Fibroblast of skin of right quadriceps (primary cell): ENCODE results near the gene SHISA8.

ENCODE experiments used
- DNase-seq: peaks from one replicate; pipeline ENCODE4 v3.0.0-alpha.2; 2013

The SHISA8 gene

DNA sequence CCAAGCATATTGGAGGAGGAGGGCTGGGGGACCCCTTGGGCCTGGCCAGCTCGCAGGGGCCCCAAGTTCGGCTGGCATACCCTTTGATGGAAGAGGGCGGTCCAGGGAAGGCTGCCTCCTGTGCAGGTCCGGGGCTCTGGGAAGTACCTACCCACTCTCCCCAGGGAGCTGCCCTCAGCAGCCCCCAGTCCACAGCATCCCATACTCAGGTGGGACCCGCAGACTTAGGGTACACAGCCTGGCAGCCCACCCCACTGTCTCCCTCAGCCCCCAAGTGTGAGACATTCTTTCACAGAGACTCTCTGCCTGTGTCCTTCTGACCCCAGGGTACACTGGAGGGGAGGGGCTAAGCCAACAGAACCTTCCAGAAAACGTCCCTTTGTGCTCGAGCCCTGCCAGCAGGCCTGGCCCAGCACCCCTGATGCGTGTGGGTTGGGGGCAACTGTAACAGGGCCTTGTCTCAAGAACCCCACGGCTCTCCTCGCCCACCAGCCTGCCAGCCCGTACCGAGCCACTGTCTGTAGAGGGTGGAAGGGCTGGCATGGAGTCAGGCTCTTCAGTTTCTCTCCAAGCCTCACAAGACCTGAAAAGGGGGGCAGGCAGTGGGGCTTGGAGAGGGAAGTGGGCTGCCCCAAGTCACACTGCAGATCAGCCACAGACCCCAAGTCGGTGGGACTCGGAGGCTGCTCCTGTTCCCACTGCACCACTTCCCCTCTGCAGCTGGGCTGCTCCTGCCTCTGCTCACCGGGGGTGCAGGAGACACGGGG is 18.7 kb upstream of the SHISA8 start:
- no peak for DNase-seq

DNA sequence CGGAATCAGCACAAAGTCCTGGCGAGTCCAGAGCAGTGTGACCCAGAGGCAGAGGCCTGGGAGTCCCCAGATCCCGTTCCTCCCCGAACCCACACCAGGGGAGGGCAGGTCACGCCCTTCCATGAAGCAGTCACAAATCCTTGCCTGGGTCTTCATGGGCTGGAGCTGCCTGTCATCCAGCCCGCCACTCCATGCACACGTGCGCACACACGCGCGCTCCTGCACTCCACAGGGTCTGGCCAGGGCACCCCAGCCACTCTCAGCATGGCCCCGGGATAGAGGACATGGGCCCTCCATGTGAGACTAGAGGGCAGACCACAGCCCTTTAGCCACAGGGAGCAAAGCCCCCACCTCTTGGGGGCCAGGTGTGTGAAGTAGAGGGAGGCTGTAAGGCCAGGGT is 17.5 kb upstream of the SHISA8 start:
- no peak for DNase-seq

DNA sequence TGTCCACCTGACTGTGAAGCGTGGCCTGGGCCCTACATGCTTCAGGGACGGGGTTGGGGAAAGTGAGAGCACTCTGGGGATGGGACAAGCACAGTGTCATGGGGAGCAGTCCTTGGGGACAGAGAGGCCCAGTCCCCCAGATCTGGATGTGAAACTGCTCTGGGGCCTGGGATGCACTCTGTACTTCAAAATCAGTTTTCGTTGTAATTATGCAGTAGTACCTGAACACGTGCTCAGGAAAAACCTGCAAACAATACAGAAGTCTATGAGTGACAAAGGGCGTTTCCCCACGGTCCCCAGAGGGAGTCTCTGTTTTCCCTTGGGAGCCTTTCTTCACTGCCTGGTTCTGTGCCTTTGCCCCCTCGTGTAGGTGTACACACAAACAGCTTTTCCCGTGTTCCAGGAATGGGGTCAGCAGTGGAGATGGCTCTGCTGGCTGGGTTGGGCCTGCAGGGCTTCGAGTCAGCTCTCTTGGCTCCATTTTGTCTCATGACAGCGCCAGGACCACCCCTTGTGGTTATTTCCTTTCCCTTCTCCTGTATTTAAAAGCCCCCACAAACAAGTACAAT is 16.9 kb upstream of the SHISA8 start:
- no peak for DNase-seq

DNA sequence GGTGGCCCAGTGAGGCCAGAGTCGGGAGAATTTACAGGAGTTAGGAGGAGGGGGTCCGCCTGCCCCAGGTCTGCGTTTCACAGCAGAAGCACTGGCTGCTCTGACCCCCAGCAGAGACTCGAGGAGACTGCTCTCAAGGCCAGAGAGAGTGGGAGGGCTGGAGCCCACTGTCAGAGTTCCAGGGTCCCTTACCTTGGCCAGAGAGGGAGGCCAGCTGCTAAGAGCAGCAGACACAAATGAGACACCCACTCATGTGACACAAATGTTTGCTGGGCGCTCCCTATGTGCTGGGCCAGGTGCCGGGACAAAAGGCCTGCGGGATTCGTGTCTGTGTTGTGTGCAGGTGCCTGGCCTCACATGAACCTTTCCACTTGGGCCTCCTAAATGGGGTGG is 14.5 kb upstream of the SHISA8 start:
- no peak for DNase-seq

DNA sequence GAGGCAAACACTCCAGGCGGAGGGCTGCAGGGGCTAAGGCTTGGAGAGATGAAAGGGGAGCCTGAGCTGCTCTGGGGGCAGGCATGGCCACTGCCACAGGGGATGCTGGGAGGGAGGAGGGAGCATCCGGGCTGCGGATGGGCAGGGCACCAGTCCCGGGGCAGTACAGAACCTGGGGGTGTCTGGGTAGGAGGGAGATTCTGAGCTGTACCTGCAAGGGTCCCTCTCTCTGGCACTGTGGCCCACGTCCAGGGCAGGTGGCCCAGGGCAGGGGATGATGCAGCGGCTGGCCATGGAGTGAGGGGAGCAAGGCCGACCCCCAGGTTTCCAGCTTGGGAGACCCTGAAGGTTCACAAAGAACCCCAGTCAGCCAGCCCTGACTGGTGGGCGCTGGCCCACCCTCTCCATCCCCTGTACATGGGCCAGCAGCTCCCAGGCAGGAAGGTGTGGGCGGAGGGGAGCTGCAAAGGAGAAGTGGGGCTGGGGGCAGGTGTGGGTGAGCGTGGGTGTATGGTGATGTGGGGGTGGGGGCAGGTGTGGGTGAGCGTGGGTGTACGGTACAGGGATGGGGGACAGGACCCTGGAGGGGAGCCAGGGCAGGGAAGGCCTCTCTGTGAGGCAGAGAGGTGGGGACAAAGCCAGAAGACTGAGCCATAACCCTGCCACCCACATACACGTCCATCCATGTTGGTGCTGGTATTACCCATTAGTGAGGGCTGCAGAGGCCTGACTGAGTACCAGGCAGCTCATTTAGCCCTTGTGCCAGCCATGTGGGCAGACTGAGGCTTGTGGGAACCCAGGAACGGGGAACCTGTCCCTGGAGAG is 13.9 kb upstream of the SHISA8 start:
- DNase-seq = no peak

DNA sequence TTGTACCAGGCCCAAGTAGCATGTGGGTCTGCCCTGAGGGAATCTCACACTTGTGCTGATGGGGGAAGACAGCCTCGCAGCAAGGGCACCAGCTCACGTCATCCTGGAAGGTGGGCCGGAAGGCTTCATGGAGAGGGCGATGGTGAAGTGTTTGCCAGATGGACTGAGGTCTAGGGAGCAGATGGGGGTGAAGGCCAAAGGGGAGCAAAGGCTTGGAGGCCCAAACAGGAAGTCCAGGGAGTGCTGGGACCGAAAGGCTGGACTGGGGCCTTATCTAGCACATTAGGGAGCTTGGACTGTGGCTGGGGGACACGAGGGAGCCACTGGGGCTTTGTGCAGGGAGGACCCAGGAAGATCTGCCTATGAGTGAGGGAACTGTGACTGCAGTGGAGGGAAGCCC is 12.9 kb upstream of the SHISA8 start:
- DNase-seq = no peak

DNA sequence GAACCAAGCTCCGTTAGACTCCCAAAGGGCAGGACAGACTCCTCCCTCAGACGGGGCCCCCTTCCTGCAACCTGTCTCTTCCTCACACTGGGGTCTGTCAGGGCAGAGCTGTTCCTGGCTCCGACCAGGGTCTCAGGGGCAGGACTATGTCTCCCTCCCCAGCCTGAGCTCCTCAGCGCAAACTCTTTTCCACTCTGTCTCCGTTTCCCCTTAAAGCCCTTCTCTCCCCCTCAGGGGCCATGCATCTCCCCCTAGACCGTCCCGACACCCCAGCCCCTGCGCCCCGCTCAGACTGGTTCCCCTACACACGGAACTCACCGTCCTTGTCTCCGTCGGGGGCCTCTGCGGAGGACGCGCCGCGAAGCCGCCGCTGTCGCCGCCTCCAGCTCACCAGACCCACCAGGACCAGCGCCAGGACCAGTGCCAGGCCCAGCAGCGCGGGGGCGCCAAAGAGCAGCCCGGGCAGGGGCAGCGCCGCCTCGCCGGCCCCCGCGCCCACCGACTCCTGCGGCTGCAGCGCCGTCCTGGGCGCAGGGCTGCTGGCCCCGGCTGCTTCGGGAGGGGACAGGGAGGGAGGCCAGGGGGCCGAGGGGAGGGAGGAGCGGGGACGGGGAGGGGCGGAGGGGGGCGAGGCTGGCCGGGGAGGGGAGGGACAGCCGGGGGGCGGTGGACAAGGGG is 11.0 kb upstream of the SHISA8 start:
- peak; percentile 36 for DNase-seq

DNA sequence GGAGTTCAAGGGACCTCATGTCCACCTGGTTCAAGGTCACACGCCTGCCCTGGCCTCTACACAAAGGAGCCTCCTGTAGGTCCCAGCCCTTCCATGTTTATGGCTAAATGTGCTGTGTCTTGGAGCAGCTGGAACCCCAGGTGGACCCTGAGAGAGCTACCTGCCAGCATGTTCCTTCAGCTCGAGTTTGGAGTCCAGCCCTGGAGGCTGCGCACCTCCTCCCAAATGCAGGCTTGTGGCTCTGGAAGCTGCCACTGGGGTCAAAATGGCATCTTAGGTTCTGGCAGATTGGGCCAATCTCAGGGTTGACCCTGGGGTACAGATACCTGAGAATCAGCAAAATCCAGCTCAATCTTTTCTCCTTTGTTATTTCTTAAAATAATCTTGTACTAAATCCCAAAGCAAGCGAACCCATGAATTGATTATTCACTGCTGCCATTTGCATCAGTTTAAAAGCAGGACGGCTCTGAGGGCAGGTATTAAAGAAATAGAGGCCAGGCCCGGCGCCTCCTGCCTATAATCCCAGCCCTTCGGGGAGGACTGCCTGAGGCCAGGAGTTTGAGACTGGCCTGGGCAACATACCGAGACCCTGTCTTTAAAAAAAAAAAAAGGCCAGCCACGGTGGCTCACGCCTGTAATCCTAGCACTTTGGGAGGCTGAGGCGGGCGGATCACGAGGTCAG is 8.9 kb upstream of the SHISA8 start:
- DNase-seq = no peak

DNA sequence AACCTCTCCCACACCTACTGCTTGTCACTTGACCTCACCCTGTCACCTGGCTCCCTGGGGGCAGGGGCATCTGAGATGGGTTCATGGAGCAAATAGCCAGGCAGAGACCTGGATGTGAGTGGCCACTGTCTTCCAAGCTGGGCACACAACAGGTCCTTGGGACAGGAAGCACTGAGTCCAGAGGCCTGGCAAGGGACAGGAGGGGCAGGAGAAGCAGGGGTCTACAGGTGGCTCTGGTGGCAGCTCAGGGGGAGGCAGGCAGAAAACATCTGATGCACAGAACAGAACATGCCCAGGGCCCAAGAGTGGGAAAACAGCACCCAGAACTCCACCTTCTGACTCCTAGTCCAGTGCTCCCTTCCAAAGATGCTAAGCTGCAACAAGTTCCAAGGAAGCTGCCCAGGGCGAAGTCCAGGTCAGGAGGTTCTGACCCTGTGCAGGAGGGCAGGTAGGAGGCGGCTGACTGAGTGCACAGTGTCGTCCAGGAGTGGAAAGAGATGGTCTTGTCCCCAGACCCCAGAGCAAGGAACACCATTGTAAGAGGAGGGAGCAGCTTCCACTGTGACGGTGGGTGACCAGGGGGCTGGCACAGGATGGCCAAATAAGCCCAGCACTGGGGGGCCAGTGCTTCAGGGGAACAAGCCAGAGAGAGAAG is 8.2 kb upstream of the SHISA8 start:
- no peak for DNase-seq

DNA sequence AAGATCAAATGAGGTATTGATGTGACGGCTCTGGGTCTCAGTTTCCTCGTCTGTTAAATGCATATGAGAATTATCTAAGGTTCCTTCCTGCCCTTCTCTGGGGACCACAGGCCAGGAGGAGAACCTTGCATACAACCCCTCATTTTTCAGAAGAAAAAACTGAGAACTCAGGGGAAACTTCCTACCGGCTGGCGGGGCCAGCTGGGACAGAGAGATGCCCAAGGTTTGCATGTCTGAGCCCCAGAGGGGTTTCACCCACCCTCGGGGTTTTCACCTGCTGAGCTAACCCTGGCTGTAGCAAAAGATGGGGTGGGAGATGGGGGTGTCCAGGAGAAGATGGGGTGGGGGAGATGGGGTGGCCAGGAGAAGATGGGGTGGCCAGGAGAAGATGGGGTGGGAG is 7.5 kb upstream of the SHISA8 start:
- no peak for DNase-seq

DNA sequence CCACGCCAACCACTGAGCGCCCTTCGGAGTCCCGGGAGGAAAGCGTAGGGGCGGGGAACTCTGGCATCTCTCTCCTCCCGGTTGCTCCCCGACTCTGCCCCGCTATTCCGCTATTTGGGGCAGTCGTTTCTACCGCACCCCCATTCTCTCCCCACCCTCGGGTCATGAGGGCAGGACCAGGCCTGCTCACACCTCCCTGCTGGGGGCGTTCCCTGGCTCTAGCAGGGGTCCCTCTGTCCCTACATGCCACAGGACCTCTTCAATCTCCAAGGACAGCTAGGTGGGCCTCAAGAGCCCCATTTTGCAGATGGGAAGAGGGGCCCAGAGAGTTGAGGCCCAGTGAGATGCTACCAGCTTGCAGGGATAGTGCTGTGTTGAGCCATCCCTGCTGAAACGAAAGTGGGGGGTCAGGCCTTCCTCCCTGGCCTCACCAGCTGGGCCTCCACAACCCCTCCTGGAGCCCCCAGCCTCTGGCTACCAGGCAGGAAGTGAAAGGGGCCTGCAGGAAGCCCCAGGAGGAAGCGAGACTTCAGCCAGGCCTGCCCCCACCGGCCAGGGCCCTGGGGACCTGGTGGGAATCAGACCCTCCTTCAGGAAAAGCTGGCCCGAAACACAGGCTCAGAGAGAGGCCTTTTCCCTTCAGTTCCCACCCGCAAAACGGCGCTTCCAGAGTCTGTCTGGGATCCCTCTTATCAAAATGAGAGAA is 5.5 kb upstream of the SHISA8 start:
- no peak for DNase-seq

DNA sequence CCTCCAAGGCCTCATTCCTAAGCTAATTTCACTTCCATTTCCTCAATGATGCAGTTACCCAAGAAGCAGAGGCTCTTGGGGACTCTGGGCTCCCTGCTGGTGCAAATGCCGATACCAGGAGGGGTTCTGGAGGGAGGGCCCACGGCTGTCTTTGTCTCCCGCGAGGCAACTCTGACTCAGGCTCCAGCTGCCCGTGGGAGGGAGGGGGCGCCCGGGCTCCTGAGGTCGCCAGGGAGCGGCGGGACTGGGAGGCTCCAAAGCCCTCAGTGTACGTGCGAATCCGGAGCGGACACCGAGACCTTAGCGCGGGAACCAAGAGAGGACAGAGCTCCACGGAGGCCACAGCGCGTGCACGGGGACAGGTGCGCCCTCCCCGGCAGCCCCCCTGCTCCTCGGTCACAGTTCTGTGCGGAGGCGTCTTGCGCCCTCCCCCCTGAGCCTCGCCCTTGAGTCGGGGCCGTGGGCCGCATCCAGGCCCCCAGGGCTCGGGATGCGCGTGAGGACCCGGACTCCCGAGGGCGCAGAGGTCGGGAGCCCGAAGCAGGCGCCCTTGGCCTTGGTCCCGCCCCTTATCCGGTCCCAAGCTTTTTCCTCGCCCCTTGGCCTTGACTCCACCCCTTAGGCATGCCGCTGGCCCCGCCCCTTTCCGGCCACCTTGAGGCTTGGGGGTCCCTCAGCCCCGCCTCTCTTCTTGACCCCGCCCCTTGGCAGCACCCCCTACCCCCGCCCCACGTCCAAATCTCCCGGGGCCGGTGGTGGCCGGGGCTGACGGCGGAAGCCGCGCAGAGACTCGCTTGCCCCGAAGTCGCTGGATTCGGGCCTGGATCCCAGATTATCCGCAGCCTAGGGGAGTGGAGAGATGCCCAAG is 4.7 kb upstream of the SHISA8 start:
- DNase-seq = peak; percentile 26

DNA sequence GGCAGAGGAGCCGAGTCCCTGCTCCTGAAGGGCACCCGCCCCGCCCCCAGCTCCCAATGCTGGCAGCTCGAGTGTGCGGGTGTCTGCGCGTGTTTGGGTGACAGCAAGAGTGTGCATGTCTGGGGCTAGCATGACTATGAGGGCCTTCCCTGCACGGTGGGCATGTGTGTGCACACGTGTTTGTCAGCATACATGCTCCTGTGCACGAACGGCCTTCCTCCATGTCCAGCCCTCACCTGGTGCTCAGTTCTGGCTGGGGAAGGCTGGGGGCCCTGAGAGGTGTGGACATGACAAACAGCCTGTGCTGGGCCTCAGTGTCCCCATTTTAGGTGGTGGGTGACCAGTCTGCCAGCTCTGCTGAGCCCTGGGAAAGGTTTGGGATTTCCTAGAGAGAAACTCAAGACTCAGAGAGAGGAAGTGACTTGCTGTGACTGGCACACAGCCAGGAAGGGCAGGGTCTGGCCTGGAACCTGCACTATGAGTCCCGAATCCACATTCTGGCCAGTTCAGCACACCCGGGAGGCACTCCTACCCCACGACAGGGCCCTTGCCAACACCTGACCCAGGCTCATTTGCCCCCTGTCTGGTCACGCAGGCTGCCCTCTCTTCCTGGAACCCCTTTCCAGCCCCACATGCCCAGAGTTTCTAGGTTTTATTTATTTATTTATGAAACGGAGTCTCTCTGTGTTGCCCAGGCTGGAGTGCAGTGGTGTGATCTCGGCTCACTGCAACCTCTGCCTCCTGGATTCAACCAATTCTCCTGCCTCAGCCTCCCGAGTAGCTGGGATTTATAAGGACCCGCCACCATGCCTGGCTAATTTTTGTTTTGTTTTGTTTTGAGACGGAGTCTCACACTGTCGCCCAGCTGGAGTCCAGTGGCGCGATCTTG is 3.3 kb upstream of the SHISA8 start:
- peak; percentile 58 for DNase-seq

DNA sequence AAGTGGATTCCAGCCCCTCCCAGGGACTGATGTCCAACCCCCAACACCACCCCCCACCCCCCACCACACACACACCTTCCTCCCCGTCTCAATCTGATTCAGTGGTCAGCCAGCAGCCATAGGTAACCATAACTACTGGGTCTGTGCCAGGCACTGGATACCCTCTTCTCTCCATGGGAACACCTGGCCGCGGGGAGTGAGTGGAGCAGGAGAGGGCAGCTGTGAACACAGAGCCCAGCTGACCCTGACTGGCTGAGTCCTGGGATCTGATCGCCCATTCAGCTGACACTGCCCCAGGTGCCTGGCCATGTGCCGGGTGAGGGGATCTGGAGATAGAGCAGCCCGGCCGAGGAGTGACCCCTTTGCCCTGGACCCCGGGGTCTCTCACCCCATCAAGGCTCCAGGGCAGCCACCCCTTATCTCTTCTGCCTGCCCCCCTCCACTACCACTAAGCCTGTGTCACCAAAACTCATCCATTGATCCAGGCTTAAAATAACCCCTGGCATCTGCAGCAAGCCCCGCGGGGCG is 2.6 kb upstream of the SHISA8 start:
- no peak for DNase-seq

DNA sequence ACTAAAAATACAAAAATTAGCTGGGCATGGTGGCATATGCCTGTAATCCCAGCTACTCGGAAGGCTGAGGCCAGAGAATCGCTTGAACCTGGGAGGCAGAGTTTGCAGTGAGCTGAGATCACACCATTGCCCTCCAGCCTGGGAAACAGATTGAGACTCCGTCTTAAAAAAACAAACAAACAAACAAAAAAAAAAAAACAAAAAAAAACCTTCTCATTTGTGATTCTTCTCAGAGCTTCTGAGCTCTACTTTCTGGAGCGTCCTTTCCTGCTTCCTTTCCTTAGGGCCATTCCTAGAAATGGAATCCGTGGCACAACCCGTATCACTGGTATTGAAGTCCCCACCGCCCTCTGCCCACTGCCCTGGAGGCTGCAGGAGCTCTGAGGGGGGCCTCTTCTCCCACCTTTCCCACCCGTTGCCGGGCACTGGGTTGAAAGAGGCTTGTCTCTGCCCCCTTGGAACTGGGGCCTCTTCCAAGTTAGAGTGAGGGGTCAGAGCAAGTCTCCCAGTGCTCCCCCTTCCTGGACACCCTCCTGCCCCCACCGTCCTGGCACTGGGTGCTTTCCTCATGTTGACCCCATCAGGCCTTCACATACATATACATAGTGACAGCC is 2.0 kb upstream of the SHISA8 start:
- no peak for DNase-seq

DNA sequence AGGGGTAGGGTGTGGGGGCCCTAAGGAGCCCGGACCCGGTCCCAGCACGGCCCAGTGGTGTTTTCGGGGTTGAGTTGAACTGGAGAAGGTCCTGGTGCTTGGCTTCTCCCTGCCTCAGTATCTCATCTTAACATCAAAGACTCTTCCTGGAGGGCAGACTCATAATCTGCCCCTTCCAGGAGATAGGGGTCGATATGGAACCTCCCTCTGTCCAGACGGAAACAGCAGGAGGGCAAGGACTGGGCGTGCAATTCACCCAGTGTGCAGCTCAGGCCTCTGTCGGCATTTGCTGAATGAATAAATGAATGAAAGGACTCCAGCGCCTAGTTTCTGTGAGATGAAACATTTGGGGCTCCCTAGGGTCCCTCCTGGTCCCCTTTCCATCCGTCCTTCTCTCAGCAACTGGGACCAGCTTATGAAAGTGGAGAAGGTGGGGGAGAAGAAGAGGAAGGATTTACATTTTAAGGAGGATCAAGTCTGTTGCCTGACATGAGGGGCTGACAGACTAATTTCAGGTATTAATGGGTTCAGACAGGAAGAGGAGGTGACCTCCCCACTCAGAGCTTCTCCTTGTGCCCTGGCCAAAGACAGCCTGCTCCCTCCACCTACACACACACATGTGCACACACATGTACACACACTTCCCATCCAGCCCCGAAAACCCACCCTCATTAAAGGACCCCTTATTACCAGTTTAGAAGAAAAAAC is 1.1 kb upstream of the SHISA8 start:
- no peak for DNase-seq

DNA sequence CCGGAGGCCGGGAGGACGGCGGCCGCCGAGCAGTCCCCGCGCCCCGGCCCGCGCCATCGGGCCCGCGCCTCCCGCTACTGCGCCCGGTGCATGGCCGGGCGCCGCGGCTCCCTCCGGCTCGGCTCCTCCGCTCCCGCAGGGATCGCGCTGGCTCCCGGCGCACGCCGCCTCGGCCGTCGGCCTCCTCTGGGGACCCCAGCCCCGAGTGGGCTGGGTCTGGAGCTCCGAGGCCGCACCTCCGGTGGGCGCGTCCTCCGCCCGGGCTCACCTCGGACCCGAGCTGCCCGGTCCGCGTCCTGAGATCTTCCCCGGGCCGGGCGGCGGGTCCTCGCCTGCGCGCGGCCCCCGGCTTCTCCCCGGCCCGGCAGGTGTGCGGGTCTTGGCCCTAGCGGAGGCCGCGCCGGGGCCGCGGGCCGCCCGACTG is 251 bp downstream of the SHISA8 start:
- DNase-seq = no peak
